Caki2 (cell line): ENCODE data around the gene LAMB3. TPM values are rescaled to one million over a fixed set of nuclear protein-coding genes. Genes with fewer than 3 reads are reported as not detected.

Experiments
- DNase-seq: peaks from one replicate; pipeline ENCODE4 v3.0.0-alpha.2; 2015; ENCODE audit warnings: low read depth
- in situ Hi-C: cut with HindIII; loops from 2 replicates; pipeline ENCODE4 v1.10.0; 2016; ENCODE audit warnings: low sequenced_read_pairs, low pct_unique_long_range_greater_than_20kb, mixed read lengths
- total RNA-seq: library from RNA; depleted of rRNA; stranded (reverse); fragments of >200 nt; shearing (Covaris generic); gene quantifications from 2 replicates; pipeline ENCODE4 v1.2.3, GENCODE V29; 2014; ENCODE audit warnings: low replicate concordance

Gene LAMB3
- total RNA-seq, 1 experiment from 2014 or later, result 59.6 TPM

DNA sequence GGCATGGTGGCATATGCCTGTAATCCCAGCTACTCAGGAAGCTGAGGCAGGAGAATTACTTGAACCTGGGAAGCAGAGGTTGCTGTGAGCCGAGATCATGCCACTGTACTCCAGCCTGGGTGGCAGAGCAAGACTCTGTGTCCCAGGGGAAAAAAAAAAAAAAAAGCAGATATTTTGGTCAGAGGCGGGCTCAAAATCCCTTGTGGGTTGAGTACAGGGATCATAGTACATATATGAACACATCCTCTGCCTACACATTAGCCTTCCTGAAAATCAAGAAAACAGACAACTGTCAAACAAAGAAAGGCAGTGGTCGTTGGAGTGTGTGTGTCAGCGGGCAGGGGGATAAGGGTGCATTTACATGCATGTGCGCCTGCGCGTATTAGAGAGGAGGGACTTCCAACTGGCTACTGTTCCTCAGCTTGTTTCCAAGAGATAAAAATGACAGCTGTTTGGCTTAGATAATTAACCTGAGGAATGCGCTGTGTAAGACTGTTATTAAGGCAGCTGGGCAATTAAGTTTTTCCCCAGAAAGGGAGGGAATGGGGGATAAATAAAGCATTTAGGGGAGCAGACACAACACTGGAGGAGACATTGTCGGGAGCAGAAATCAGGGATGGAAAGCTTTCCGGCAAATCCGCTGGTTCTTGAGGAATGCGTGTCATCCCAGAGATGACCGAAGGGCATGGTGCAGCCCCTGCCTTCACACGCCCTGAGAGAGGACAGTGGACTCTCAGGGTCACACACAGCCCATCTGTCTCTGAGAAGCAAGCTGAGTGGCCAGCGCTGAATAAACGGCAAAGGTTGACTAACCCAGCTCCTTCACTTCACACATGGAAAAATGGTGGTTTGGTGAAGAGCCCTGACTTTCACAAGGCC lies 6.4 kb downstream of the LAMB3 start:
- DNase-seq, result no peak
- in situ Hi-C loops, result no loop called here

DNA sequence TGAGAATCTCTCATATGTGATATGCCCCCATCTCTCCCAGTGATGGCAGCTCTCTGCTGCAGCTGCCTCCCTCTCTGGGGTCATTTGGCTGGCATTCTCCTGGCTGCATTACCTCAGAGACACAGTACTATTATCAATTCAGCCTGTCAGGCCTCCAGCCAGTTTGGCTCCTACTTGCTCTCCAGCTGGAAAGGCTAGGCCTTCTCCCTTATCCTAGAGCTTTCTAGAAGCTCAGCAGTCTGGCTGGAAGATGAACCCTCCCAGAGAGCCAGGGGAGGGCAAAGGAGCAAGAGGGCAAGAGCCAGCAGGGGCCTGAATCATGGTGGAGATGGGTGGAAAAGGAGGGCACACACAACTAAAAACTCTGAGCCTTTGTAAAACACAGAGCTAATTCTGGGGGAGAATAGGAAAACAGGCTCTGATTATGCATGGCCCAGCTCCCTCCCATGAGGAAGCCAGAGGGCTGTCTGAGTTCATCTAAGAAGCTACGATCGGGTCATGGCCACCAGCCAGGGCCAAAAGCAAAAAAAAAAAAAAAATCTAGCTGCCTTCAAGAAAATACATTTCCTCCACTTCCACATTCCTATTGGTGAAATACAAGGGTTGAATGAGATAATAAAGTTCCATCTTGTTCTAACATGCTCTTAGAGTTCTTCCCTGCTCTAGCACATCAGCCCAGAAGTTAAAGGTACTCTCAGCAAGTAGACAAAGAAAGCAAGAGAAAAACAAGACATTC lies 8.8 kb downstream of the LAMB3 start:
- no peak for DNase-seq
- in situ Hi-C loops, result no loop called here

DNA sequence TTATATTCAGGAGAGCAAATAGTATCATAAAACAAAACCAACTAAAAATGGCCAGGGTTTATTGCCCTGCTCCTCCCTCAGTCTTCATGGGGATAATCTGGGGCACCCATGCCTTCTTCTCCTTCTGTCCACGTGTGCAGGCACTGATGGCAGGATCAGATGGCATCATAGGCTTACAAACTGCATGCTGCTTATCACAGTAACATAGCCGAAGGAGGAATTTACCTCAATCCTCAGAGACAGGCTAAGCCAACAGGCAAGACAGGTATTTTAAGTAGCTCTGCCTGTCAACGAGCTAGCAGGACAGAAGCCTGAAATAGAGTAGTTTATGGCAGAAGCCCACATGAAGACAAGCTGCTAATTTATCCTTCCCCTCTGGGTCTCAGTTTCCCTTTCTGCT lies 9.4 kb downstream of the LAMB3 start:
- DNase-seq, result no peak
- in situ Hi-C loops, result no loop called here

DNA sequence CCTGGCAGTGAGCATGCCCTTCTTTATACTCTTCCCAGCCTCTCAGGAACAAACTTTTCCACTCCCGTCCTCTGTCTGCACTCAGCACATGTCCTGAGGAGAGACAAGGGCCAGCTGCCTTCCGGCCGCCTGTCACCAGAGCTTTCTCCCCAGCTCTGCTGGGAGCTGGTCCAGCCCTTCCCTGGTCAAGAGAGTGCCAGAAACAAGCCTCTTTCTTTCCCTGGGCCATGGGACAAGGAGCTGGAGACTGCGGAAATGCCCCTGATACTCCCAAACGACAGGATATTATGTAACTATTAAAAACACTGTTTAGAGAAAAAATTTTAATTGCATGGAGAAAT lies 10.4 kb downstream of the LAMB3 start:
- in situ Hi-C loops, result no loop called here
- DNase-seq, result no peak

DNA sequence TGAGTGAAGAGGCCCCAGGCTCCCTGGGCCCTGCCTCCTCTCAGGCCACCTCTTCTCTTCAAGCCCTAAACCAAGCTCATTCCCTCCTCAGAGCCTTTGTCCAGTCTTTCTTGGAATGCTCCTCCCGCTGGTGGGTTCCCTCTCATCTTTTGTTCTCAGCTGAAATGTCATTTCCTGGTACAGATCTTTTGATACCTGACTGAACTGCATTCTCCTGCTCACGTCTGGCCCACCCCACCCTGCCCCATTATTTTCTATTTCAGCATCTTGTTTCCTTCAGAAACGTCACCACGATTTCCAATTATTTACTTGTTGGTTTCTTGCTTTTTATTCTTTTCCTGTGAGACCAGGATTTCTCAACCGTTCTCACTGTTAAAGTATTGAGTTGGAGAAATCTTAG lies 16.4 kb downstream of the LAMB3 start:
- in situ Hi-C loops, result no loop called here
- no peak for DNase-seq

DNA sequence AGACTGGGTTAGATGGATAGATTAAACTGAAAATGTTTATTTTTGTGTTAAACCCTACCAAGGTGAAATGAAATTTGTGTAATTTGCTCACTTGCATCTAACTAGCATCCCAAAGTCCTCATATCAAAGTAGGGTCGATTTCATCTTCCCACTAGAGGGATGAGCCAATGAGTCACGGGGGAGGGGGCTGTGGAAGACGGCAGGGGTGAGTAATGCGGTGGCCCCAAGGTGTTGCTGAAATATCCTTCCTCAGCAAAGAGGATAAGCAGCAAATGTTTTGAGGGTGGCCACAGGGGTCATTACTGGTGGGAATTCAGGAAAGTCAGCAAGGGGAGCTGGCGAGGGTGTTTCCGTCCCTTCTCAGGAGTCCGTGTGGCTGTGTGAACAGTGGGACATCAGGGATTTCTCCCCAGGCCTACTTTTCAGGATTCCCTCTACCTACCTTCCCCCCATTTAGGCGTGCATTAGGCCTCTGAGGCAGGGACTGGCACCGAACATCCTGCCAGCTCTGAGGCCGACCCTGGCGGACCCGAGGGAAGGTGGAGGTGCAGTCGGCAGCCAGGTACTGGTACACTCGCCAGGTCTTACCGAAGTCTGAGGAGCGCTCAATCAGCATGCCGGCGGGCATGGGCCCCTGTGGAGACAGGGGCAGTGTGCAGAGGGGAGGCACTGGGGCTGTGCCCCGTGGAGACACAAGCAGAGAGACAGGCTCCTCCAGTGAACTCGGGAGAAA lies 18.1 kb downstream of the LAMB3 start:
- no peak for DNase-seq
- in situ Hi-C loops, result no loop called here

DNA sequence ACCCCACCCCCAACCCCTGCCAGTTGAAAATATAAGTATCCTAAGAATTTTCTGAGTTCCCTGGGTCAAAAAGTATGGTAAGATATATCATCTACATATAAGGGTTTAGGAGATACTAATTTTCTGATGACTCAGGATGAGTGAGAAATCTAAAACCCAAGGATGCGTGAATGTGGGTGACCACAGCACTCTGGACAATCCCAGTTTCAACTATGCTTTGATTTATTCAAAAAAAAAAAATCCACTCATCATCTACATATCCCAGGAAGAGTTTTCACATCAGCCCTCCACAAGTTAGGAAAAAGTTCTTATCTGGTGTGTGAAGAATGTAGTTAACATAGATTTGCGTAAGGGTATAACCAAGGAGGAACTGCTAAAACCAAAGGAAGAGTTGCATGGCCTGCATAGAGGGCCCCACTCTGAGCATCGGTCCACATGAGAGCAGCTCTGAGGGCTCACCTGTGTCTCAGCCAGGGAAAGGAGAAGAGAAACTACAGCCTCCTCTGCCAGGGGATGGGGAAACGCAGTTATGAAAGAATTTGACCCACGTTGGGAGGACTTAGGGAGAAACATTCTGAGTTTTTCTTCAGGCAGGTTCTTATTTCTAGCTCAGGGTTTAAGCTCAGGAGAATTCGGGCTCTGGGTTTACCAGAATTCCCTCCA lies 18.8 kb downstream of the LAMB3 start:
- DNase-seq, result peak; percentile 38
- in situ Hi-C loops, result no loop called here

DNA sequence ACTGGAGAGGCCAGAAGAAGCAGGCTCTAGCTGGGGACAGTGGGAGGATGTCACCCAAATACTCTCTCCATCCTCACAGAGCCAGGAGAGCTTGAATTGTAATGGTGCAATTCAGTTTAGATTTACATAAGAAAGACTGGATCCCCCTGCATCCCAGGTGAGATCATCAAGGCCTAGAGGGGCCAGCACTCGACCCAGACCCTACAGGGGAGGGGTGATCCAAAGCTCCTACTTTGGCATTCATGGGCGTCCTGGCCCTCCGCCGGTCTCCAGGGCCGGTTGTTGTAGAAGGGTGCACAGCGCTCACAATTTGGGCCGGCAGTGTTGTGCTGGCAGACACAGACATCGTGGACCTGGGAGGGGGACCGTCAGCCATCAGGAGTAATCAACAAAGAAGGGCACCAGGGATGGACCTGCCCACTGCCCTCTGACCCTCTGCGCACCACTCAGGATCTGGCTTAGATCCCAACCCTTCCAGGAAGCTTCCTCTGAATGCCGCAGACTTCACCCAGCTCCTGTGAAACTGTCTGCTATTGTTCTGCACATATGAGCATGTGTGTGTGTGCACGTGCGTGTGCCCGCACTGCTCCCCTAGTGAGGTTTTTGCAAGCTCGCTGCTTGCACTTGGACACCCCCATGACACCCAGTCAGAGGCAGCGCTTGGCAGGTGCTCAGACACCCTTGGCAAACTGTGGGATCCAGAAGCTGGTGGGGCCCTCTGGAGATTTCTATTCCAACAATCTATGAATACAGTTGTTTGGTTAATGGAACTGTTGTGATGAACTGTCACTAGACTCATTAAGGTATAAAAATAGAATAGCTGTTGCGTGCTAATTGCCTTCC lies 21.6 kb downstream of the LAMB3 start:
- no peak for DNase-seq

DNA sequence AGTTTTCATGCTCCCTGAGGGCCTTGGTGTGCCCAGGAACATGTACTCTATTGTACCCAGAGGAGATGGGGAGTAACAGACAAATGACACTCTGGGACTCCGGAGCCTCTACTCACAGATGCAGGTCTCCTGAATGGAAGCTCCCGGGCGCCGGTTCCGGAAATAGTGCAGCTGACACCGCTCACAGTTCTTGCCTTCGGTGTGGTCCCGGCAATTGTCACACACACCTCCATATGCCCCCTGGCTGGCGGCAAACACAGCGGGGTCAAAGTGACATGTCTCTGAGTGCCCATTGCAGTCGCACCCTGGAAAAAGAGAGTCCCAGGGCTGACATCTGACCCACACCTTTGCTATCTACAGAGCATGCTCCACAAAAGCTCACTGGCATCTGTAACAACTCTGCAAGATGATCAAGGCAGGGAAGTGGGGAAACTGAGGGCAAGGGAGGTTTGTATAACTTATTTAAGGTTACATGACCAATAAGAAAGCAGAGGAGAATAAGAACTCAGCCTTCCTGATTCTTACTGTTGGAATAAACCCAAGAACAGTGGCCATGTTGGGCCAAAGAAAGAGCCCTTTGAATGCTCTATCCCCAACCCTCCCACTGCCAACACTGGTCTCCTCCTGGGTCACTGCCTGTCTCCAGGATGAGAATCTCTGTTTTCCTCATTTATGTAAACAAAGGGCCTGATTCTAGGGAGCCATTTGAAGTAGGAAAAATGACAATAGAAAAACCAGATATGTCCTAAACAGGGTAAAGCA lies 22.4 kb downstream of the LAMB3 start:
- no peak for DNase-seq
- in situ Hi-C loops, result no loop called here

More for the DNA sequence above, 21.6 kb downstream of the LAMB3 start:
- in situ Hi-C loops, result no loop called here

DNA sequence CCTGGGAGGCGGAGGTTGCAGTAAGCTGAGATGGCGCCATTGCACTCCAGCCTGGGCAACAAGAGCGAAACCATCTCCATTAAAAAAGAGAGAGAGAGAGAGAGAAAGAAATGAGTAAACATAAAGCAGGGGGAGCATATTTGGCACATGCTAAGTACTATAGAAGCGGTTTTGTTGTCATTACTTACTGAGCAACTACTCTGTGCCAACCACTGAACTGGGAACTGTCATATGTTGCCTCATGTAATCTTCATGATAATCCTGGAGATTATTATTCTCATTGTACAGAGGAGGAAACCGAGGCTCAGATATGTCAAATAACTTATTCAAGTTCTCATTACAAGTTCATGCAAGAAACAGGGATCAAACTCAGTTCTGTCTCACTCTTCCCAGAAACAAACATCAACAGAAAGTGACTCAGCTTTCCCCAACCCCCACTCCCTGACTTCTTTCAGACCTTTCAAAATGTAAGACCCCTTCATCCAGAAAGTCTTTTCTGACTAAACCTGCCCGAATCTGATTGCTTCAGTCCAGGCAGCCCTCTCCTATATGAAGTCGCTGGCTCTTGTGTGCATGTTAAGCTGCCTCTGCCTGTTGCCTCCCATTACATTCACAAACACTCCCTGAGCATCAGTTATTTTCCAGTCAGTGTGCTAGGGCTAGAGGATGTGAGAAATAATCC lies 23.5 kb downstream of the LAMB3 start:
- DNase-seq, result no peak
- in situ Hi-C loops, result no loop called here

DNA sequence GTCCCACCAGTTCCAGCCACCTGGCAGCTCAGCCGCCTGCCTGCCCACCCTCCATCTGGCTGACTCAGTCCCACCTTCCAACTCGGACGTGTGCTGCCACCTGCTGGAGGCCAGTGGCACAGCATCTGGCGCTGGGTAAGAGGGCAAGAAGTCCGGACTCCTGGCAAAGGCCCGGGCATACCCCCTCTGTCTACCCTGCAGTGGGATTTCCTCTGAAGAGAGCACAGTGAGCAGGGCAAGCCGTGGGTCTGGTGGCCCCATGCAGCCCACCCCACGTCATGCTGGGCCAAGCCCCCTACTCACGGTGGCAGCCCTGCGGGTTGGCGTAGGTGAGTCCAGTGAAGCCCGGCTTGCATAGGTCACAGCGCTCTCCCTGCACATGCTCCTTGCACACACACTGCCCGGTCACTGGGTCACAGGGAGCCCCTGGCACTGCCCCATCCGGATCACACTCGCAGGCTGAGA lies 24.5 kb downstream of the LAMB3 start:
- in situ Hi-C loops, result no loop called here
- peak; percentile 70 for DNase-seq

DNA sequence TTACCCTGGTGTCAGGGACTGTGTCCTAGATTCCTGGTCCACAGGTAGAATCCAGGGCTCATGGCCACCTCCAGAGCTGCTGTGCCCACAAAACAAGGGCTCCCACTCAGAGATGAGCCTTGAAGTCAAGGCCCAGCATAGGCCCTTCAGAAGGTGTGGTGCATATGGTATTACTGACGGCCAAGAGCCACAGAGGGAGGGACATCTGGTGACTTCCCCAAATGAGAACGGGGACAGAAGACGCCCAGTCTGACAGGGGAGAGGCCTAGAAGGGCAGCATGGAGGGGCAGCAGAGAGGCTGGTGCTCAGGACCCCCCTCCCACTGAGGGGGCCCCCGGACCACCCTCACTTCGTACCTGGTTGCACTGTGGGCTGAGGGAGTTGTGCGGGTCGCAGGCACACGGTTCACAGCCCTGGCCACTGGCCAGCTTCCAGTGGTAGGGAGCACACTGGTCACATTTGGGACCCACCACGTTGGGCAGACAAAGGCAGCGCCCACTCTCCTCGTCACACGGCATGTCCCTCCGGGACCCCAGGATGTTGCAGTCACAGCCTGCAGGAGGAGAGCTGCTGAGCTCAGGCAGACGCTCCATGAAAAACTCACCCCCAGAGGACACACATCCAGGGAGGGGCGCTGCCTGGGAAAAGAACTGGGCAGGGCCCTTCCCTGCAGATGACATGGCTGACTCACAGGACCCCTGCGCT lies 25.0 kb downstream of the LAMB3 start:
- DNase-seq, result no peak
- in situ Hi-C loops, result no loop called here

DNA sequence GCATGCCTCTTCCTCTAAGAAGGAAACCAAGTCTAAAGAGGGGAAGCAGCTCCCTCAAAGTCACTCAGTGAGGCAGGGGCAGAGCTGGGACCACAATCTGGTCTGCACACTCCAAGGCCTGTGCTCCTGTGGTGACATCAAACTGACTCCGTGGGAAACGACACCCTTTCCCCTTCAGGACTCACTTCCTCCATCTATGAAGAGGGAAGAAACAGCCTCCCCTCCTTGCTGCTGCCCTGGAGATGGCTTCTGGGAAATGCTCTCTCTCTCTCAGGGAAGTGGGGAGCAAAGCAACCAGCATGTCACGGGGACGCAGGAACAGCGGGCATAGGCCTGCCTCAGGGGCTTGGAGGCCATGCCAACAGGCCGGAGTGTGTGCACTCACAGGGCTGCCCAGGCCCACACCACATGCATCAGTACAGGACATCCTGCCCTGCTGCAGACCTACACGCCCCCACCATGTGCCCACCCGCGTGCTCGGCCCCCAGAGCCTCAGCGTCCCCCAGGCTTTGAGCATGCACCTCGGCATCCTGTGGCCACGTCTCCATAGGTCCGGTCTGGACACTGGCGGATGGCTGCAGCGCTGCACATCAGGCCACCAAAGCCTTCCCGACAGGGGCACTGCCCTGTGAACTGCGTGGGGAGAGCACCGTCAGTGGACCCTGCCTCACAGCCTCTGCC lies 25.7 kb downstream of the LAMB3 start:
- in situ Hi-C loops, result no loop called here

DNA sequence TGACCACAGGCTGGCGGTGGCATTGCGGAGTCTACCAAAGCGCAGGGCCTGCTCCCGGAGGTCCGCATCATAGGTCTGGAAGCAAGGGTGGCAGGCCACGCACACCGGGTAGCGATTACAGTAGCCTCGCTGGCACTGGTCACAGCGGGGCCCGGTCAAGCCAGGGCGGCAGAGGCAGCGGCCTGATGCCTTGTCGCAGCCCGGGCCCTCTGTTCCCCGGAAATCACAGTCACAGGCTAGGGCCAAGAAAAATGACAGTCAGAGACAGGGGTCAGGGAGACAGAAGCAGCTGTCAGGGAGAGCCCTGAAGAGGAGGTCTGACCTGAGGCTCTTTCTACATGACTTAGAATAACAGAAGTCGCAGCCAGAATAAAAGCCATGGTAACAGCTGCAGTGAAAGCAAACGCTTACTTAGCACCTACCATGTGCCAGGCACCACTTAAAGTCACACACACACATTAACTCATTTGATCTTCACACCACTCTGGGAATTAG lies 26.4 kb downstream of the LAMB3 start:
- DNase-seq, result no peak
- in situ Hi-C loops, result no loop called here

More for the DNA sequence above, 25.7 kb downstream of the LAMB3 start:
- no peak for DNase-seq
